NCI-H1092 treated with DMSO at 0.1 percent for 48 hours (cell line): ENCODE data around the gene CSF1.
"Not testable (repeated sequence)": the region's sequence is repeated elsewhere in the genome, so short reads cannot be mapped to it uniquely, and the experiment has no call there.

ENCODE experiments used
- DNase-seq: peaks from one replicate; lab custom pipeline; 2025; lab: John Stamatoyannopoulos, UW

CSF1 gene

GRCh38 chr1:109919303-109919702, 8.7 kb downstream of the CSF1 start:
- DNase-seq, result no peak

DNA sequence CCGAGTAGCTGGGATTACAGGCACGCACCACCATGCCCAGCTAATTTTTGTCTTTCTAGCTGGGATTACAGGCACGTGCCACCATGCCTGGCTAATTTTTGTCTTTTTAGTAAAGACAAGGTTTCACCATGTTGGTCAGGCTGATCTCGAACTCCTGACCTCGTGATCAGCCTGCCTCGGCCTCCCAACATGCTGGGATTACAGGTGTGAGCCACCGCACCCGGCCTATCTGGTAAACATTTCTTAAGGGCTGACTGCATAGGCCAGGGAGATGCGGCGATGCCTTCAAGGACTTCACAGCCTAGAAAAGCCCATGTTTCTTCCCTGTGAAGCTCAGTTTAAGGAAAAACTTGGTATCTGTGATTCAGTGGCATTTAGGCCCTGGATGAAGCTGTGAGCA, 9.7 kb downstream of the CSF1 start:
- DNase-seq, result not testable (repeated sequence)

DNA sequence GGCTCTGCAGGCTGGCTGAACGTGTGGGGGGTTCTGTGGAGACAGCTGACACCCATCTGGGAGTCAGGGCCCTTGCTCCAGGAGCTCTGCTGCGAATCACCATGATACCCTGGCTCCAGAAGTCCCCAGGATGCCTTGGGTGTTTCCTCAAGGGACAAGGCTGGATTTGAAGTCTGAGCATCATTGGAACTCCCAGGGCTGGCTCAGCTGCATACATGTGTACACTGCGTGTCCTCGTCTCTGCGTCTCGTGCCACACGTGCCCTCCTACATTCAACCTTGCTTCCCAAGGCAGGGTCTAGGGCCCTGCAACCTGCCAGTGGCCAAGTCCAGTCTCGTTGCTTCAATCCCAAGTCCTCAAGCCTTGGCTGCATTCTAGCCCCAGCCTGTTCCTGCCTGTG, 11.7 kb downstream of the CSF1 start:
- no peak for DNase-seq

- DNase-seq, result no peak
Observed at GRCh38 chr1:109923131-109923945, 12.7 kb downstream of the CSF1 start.

DNA sequence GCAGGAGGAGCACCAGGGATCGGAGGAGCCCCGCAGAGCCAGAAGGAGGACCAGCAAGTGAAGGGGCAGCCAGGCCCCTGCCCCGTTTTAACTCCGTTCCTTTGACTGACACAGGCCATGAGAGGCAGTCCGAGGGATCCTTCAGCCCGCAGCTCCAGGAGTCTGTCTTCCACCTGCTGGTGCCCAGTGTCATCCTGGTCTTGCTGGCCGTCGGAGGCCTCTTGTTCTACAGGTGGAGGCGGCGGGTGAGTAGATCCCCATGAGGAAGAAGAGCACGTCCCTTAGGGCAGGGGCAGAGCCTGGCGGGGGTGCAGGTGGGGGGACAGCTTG, 13.3 kb downstream of the CSF1 start:
- no peak for DNase-seq

GRCh38 chr1:109924316-109924715, 13.7 kb downstream of the CSF1 start:
- no peak for DNase-seq

GRCh38 chr1:109925159-109925990, 14.7 kb downstream of the CSF1 start:
- DNase-seq, result no peak

- DNase-seq, result no peak
Observed at GRCh38 chr1:109926662-109927300, 16.1 kb downstream of the CSF1 start.

DNA sequence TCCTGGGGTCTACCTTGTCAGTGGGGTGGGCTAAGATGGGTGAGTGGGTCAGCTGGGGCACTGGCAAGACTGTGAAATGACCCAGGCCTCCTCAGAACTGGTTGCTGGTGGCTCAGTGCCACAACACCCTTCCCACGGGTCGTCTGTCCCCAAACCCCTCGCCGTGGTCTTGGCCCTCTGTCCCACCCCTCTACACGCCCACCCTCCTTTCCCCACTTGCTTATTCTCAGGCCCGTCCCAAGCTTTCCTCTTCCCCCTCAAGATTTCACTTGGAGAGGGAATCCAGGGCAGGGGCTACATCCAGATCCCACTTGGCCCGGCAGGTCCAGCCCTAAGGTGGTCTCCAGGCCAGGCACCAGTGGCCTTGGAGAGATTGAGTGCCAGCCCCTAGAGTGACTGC, 16.7 kb downstream of the CSF1 start:
- DNase-seq, result no peak

DNA sequence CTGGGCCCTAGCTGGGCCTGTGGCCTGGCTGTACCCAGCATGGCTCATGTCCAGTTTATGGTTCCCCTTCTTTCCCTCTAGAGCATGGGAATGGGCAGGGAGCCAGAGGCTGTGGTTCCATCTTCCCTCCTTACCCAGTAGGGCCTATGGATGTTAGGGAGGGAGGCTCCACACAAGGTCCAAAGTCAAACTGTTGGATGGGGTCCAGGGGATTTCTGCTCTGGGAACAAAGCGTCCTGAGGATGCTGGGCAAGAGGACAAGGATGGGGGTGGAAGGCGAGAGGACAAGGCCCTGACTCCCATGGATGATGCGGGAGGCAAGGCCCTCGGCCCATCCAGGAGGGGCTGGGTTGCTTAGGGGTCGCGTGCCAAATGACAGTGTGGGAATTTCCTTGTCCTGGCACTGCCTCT, 17.3 kb downstream of the CSF1 start:
- no peak for DNase-seq

- DNase-seq, result no peak
Observed at GRCh38 chr1:109928591-109929111, 18.0 kb downstream of the CSF1 start.

DNA sequence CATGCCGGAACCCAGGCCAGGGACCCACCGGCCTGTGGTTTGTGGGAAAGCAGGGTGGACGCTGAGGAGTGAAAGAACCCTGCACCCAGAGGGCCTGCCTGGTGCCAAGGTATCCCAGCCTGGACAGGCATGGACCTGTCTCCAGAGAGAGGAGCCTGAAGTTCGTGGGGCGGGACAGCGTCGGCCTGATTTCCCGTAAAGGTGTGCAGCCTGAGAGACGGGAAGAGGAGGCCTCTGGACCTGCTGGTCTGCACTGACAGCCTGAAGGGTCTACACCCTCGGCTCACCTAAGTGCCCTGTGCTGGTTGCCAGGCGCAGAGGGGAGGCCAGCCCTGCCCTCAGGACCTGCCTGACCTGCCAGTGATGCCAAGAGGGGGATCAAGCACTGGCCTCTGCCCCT, 18.5 kb downstream of the CSF1 start:
- DNase-seq, result no peak

GRCh38 chr1:109929588-109930251, 19.1 kb downstream of the CSF1 start:
- no peak for DNase-seq

GRCh38 chr1:109930252-109930993, 19.8 kb downstream of the CSF1 start:
- no peak for DNase-seq

DNA sequence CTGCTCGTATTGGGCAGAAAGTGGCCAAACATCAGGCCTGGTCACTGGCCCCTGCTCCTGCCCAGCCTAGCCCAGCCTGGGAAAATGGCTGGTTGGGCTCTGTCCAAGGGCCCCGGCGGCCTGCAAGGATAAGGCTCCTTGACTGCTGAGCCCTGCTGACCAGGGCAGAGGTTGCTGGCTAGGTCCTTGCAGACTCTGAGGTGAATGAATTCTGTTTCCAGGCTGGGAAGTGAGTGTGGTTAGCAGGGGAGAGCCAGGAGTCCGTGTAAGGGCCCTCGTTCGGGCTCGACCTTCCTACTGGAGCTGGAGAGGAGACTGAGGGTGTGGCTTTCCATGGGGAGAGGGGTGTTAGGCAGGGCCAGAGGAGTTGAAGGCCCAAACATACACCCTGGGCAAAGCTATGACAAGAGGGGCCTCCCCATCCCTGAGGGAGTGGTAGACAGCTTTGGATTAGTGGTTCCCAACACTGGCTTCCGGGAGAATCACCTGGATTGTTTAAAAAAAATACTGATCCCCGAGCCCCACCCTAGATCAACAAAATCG, 20.6 kb downstream of the CSF1 start:
- DNase-seq, result no peak

DNA sequence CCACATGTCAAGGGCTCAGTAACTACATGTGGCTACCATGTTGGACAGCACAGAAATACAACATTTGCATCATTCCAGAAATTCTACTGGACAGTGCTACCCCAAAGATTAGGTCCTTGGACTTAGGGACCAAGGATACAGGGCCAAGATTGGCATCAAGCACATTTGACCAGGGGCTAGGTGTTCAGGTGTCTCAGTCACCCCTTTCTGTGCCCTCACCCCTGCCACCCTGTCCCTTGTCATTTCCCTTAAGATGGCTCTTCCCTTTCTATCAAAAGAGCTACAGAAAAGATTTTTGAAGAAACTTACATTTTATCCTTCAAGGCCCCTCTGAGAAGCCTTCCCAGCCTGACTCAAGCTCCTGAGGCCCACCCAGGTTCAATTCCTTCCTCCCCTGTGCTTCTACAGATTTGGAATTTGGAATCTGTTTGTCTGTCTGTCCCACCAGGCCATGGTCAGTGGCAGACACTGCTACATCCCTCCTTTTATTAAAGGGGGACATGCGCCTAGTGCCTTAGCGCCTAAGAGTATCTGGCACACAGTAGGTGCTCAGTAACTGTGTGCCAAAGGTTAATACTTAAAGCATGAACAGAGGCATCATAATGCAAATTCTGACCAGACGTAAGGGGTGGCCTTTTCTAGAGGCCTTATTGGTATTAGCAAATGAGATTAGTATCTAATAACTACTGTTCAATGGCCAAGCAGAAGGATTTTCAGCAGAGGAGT, 21.4 kb downstream of the CSF1 start:
- DNase-seq, result no peak

DNA sequence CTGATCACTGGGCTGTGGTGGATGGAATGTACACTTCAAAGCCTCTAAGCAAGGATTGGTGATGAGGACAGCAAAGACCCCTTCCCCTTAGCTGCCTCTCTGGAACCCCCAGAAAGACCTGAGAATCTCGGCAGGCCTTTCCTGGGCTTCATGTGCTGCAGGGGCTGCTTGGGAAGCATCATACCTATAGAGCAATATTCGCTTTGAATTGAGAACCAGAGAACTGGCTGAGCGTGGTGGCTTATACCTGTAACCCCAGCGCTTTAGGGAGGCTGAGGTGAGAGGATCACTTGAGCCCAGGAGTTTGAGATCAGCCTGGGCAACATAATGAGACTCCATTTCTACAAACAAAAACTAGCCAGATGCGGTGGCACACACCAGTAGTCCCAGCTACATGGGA, 22.0 kb downstream of the CSF1 start:
- DNase-seq, result no peak

DNA sequence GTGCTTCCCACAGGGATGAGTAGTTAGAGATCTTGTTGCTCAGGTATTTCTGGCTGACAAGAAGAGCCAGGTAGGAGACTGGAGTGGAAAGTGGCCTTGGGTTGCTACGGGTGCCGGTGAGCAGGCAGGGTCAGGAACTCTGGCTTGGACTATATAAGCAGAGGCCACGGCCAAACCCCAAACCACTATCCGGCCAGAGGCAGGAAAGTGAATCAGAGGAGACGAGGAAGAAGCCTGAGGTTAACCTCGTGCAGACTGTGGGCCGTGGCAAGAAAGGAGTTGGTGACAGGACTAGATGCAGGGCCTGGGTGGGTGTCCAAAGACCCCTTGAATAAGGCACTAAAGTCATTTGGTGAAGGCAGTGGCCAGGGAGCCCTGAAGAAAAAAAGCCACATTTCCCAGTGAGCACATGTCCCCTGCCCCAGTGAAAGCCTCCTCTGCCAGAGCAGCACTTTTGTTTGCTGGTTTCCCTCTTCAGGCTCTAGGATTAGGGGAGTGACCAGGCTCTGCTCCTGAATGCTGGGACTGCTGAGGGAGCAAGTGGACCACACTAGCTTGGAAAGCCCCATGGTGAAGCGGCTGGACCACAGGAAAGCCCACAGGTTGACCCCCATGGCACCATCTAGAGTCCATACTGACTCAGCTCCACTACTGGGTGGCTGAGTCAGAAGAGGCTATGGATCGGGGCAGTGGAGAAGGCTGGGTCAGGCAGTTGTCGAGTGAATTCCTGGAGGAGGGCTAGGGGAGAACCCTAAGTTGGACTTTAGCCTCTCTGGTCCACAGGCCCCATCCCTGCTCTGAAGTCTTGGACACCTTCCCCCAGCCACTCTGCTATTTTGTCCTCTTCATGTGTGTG, 23.4 kb downstream of the CSF1 start:
- no peak for DNase-seq

- DNase-seq, result no peak
Observed at GRCh38 chr1:109935451-109935900, 24.8 kb downstream of the CSF1 start.
